Thoracic aorta (tissue), 2 donors: ENCODE measurements around the gene SH3PXD2A. TPM values are rescaled to one million over a fixed set of nuclear protein-coding genes. Genes with fewer than 3 reads are reported as not detected.
"Not testable (repeated sequence)": the region's sequence is repeated elsewhere in the genome, so short reads cannot be mapped to it uniquely, and the experiment has no call there.

Source experiments
- ATAC-seq: fragments of 150-250 bp; one replicate; pipeline ENCODE4 v1.8.0; 2017; ENCODE audit warnings: low read depth; ENCODE audit not compliant: insufficient number of reproducible peaks, low FRiP score
- DNase-seq: peaks from one replicate; pipeline ENCODE4 v3.0.0-alpha.2; 2020; ENCODE audit warnings: low spot score
- H3K27ac ChIP-seq, 2 donors: fragments of 200-600 bp; sonication (generic); 1 replicate in 1 of 2; 2 replicates in 1 of 2; pipeline ENCODE4 v1.5.1; 2016; ENCODE audit warnings: mild to moderate bottlenecking in 2 of 2, moderate library complexity in 2 of 2
- H3K27me3 ChIP-seq: fragments of 200-600 bp; sonication (generic); replicated peaks from 2 replicates; pipeline ENCODE4 v1.6.0; 2016; ENCODE audit warnings: mild to moderate bottlenecking; ENCODE audit not compliant: insufficient read depth
- H3K36me3 ChIP-seq: fragments of 200-600 bp; sonication (generic); one replicate; pipeline ENCODE4 v1.5.1; 2016
- H3K4me1 ChIP-seq, 2 donors: fragments of 200-600 bp; sonication (generic); 1 replicate in 1 of 2; 2 replicates in 1 of 2; pipeline versions ENCODE4 v1.5.1 to v1.6.0; 2016; ENCODE audit warnings: low read depth in 2 of 2, mild to moderate bottlenecking in 1 of 2; ENCODE audit not compliant: control insufficient read depth in 1 of 2
- H3K4me3 ChIP-seq: fragments of 200-600 bp; sonication (generic); 2 replicates; pipeline ENCODE4 v1.5.1; 2016; ENCODE audit warnings: mild to moderate bottlenecking
- H3K9me3 ChIP-seq: fragments of 200-600 bp; sonication (generic); 2 replicates; pipeline ENCODE4 v1.5.1; 2016
- total RNA-seq, 2 donors: library from RNA; depleted of rRNA; stranded (reverse); fragments of >200 nt; gene quantifications; one replicate each; pipeline versions ENCODE4 v1.1.0 to v1.2.3, GENCODE V29; 2016
- TF ChIP-seq, protein P1 (sequence below): fragments of 200-600 bp; sonication (generic); IDR thresholded peaks from one replicate; pipeline ENCODE4 v1.5.1; 2019; ENCODE audit warnings: antibody characterized with exemption

SH3PXD2A gene
- total RNA-seq, 2 donors from 2014 or later, result 28.3 to 51.5 TPM

DNA sequence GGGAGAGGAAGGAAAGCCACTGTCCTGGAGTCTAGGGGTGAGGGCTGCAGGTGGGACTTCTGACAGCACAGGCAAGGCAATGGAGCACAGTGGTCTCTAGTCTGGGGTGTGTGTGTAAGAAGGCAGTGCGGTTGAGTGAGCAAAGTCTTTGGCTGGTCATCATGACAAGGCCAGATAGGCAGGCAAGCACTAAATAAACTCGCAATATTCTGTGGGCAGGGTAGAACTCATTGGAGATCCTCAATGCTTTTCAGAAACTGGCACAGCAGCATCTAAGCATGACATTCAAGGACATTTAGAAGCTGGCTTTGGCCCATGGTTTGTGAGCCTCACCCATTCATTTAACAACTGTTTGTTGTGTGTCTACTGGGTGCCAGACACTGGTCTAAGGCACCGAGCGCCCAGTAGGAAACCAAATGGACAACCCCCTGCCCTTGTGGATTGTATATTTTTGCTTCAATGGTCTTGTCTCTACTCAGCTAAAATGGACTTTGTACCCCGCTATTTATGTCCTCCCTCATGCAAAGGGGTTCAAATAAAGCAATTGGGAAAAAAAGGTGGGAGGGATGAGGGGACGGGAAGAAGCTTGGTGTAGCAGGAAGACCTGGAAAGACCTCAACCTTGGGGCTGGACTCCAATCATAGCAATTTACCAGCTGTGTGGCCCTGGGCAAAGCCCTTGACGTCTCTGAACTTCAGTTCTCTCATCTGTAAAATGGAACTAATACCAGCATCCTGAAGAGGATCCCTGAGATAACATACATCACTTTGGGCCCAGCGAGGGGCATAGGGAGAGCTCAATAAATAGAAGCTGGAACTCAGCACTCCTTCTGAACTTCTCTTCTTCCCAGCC, 245.9 kb downstream of the SH3PXD2A start:
- no peak for ATAC-seq

DNA sequence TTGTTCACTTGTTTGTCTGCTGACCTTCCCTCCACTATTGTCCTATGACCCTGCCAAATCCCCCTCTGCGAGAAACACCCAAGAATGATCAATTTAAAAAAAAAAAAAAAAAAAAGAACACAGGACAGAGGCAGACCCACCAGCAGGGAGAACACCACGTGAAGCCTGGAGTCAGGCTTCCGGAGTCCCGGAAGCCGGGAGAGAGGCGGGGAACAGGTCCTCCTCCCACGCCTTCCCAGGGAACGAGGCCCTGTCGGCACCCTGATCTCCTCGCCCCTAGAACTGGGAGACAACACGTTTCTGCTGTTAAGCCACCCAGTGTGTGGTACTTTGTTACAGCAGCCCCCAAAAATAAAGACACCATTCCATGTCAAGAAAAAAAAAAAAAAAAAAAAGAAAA, 247.3 kb downstream of the SH3PXD2A start:
- H3K4me3 ChIP-seq, ATAC-seq, H3K27ac ChIP-seq, DNase-seq, H3K27me3 ChIP-seq, H3K9me3 ChIP-seq: not testable (repeated sequence)
- H3K36me3 ChIP-seq, result peaks cover 34% of the 10 kb centered on the region
- H3K4me1 ChIP-seq, result peaks cover 0 to 11% of the 10 kb centered on the region in 2 donors

More for the DNA sequence above, 245.9 kb downstream of the SH3PXD2A start:
- Histone ChIP-seq H3K27me3 (no peaks in the 10 kb centered on the region), H3K4me3 (no peak overlapping the region), H3K27ac (no peak overlapping the region), H3K36me3 (peaks cover 30% of the 10 kb centered on the region), H3K9me3 (no peaks in the 10 kb centered on the region), H3K4me1 (peaks cover 0 to 11% of the 10 kb centered on the region in 2 donors)
- TF ChIP-seq, protein P1, sequence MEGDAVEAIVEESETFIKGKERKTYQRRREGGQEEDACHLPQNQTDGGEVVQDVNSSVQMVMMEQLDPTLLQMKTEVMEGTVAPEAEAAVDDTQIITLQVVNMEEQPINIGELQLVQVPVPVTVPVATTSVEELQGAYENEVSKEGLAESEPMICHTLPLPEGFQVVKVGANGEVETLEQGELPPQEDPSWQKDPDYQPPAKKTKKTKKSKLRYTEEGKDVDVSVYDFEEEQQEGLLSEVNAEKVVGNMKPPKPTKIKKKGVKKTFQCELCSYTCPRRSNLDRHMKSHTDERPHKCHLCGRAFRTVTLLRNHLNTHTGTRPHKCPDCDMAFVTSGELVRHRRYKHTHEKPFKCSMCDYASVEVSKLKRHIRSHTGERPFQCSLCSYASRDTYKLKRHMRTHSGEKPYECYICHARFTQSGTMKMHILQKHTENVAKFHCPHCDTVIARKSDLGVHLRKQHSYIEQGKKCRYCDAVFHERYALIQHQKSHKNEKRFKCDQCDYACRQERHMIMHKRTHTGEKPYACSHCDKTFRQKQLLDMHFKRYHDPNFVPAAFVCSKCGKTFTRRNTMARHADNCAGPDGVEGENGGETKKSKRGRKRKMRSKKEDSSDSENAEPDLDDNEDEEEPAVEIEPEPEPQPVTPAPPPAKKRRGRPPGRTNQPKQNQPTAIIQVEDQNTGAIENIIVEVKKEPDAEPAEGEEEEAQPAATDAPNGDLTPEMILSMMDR, result no peak
- DNase-seq, result no peak

DNA sequence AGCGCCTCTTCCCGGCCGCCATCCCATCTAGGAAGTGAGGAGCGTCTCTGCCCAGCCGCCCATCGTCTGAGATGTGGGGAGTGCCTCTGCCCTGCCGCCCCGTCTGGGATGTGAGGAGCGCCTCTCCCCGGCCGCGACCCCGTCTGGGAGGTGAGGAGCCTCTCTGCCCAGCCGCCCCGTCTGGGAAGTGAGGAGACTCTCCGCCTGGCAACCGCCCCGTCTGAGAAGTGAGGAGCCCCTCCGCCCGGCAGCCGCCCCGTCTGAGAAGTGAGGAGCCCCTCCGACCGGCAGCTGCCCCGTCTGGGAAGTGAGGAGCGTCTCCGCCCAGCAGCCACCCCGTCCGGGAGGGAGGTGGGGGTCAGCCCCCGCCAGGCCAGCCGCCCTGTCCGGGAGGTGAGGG, 248.3 kb downstream of the SH3PXD2A start:
- not testable (repeated sequence) for DNase-seq, ATAC-seq, H3K27me3 ChIP-seq, H3K4me3 ChIP-seq, H3K27ac ChIP-seq, H3K9me3 ChIP-seq
- peaks cover 32% of the 10 kb centered on the region for H3K36me3 ChIP-seq
- H3K4me1 ChIP-seq, result peaks cover 0 to 11% of the 10 kb centered on the region in 2 donors

DNA sequence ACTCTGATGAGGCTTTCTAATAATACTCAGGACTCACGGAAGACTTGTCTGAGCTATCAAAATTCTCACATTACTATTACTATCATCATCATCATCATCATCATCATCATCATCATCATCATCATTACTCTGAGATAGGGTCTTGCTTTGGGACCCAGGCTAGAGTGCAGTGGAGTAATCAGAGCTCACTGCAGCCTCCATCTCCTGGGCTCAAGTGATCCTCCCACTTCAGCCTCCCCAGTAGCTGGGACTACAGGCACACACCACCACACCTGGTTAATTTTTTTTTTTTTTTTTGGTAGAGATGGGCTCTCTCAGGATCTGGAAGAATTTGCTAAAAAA, 249.3 kb downstream of the SH3PXD2A start:
- not testable (repeated sequence) for ATAC-seq, H3K27me3 ChIP-seq, H3K4me3 ChIP-seq, DNase-seq, H3K9me3 ChIP-seq, H3K27ac ChIP-seq
- H3K4me1 ChIP-seq, result peaks cover 1 to 12% of the 10 kb centered on the region in 2 donors
- peaks cover 24% of the 10 kb centered on the region for H3K36me3 ChIP-seq

DNA sequence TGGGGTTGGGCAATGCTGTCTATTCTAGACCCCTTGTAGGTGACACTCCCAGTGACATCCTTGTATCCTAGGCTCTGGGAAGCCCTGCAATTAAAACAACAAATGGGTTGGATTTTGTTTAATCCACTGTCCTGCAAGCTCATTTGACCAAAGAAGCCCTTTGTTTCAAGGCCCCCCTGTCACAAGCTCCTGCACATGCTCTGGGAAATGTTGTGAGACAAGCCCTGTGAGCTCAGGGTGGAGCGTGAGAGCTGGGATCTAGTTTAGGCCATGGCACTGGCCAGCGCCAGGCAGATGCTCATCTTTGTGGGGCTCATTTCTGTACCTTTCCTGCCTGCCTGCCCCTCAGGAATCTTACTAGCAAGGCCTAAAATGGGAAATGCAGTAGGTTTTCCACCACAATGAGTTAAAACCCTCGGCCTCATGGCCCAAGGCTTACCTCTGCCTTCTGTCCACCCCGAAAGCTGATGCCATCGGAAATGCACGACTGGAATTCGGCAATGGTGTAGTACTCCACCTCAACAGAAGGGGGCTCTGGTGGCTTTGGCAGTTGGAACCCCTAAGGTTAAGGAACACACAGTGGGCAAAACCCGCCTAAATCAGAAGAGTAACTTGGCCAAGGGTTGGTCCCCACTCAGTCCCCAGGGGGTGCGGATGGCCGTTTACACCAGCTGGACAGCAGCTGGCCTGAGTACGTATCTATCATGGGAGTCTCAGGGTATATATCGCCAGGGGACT, 249.8 kb downstream of the SH3PXD2A start:
- H3K27me3 ChIP-seq, result no peaks in the 10 kb centered on the region
- H3K4me3 ChIP-seq, result no peak overlapping the region
- no peaks in the 10 kb centered on the region for H3K9me3 ChIP-seq
- DNase-seq, result peak; percentile 32
- peak; percentile 62 for ATAC-seq
- TF ChIP-seq, protein P1, result peak; percentile 92
- H3K36me3 ChIP-seq, result peaks cover 23% of the 10 kb centered on the region
- H3K4me1 ChIP-seq, result peaks cover 6 to 15% of the 10 kb centered on the region in 2 donors
- H3K27ac ChIP-seq, result no peak overlapping the region

DNA sequence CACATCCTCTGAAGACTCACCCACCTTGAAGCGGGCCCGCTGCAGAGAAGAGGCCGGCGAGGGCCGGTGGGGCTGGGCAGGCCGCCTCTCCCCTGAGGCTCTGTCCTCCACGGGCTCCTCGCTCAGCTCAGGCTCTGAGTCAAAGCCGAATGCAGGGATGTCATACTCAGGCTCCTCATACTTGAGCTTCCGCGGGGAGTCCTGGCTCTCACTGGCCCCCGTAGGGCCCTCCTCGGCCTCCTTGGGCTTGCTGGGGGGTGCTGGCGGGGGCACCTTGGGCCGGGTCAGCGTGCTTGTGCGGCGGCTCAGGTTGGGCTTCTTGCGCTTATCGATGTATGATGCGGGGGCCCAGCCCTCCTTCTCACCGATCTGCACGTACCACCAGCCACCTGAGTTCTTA, 252.0 kb downstream of the SH3PXD2A start:
- Histone ChIP-seq H3K27me3 (no peaks in the 10 kb centered on the region), H3K27ac (no peak overlapping the region), H3K36me3 (peaks cover 19% of the 10 kb centered on the region), H3K4me3 (no peak overlapping the region), H3K4me1 (peaks cover 10 to 32% of the 10 kb centered on the region in 2 donors), H3K9me3 (no peaks in the 10 kb centered on the region)
- TF ChIP-seq, protein P1, result no peak
- ATAC-seq, result no peak
- DNase-seq, result no peak
